ENCODE measurements around the gene ORAI3.

ORAI3 gene

GRCh38 chr16:30995927-30996323 lies 47.1 kb downstream of the ORAI3 start:
- Histone ChIP-seq H3K36me3 (ENCODE audit: control insufficient read depth, insufficient read depth, low read length) (no peaks in the 10 kb centered on the region), H3K4me3 (replicated peaks; ENCODE audit: low read depth, low read length) (peak overlapping the region; percentile 78), H3K27me3 (replicated peaks; ENCODE audit: control insufficient read depth, insufficient read depth, low read length) (no peaks in the 10 kb centered on the region)
- TF ChIP-seq, protein P1, sequence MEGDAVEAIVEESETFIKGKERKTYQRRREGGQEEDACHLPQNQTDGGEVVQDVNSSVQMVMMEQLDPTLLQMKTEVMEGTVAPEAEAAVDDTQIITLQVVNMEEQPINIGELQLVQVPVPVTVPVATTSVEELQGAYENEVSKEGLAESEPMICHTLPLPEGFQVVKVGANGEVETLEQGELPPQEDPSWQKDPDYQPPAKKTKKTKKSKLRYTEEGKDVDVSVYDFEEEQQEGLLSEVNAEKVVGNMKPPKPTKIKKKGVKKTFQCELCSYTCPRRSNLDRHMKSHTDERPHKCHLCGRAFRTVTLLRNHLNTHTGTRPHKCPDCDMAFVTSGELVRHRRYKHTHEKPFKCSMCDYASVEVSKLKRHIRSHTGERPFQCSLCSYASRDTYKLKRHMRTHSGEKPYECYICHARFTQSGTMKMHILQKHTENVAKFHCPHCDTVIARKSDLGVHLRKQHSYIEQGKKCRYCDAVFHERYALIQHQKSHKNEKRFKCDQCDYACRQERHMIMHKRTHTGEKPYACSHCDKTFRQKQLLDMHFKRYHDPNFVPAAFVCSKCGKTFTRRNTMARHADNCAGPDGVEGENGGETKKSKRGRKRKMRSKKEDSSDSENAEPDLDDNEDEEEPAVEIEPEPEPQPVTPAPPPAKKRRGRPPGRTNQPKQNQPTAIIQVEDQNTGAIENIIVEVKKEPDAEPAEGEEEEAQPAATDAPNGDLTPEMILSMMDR (IDR thresholded peaks at IDR 0.05; ENCODE audit: insufficient read depth, low read length, poor library complexity, severe bottlenecking): no peak
- DNase-seq (ENCODE audit: extremely low read depth, insufficient read length): no peak

GRCh38 chr16:30996324-30996984 lies 47.6 kb downstream of the ORAI3 start:
- Histone ChIP-seq H3K4me3 (replicated peaks; ENCODE audit: low read depth, low read length) (peak overlapping the region; percentile 78), H3K27me3 (replicated peaks; ENCODE audit: control insufficient read depth, insufficient read depth, low read length) (no peaks in the 10 kb centered on the region), H3K36me3 (ENCODE audit: control insufficient read depth, insufficient read depth, low read length) (no peaks in the 10 kb centered on the region)
- DNase-seq (ENCODE audit: extremely low read depth, insufficient read length): no peak
- TF ChIP-seq, protein P1 (IDR thresholded peaks at IDR 0.05; ENCODE audit: insufficient read depth, low read length, poor library complexity, severe bottlenecking): no peak

DNA sequence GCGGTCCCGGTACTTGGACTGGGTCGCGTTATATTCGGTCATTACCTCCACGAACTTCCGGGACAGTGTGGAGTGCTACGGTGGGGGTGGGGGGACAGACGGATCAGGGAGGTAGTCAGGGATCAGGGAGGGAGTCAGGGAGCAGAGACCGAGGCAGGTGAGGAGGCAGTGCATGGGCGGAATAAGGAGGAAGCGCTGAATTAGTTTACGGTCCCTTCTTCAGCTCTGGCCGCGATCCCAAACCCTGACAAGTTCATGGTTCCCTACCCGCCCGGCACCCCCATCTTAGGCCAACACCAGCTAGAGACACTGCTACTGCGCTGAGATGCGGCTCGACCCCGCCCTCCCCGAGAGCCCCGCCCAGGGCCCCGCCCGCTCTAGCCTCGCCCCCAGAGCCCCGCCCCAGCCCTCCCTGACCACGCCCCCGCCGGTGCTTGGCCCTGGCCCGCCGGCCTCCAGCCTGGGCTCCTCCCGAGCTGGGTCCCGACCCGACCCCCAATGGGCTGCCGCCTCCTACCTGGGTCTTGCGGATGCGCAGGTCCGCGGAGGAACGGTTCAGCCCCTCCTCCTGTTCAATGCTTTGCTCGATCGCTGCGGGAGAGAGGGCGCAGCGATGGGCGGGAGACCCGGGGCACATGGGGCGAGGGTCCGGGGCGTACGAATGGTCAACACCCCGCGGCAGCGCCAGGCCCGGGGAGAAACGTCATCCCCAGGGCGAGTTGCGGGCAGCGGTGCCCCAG lies 48.3 kb downstream of the ORAI3 start:
- Histone ChIP-seq H3K36me3 (ENCODE audit: control insufficient read depth, insufficient read depth, low read length) (no peaks in the 10 kb centered on the region), H3K27me3 (replicated peaks; ENCODE audit: control insufficient read depth, insufficient read depth, low read length) (no peaks in the 10 kb centered on the region), H3K4me3 (replicated peaks; ENCODE audit: low read depth, low read length) (peak overlapping the region; percentile 78)
- TF ChIP-seq, protein P1 (IDR thresholded peaks at IDR 0.05; ENCODE audit: insufficient read depth, low read length, poor library complexity, severe bottlenecking): no peak
- DNase-seq (ENCODE audit: extremely low read depth, insufficient read length): peak; percentile 84

- TF ChIP-seq, protein P1 (IDR thresholded peaks at IDR 0.05; ENCODE audit: insufficient read depth, low read length, poor library complexity, severe bottlenecking): no peak
- Histone ChIP-seq H3K27me3 (replicated peaks; ENCODE audit: control insufficient read depth, insufficient read depth, low read length) (no peaks in the 10 kb centered on the region; the same call in 1 of the 2 replicates), H3K4me3 (replicated peaks; ENCODE audit: low read depth, low read length) (peak overlapping the region; percentile 50), H3K36me3 (ENCODE audit: control insufficient read depth, insufficient read depth, low read length) (no peaks in the 10 kb centered on the region)
- no peak for DNase-seq (ENCODE audit: extremely low read depth, insufficient read length)
These were observed 49.1 kb downstream of the ORAI3 start for GRCh38 chr16:30997725-30998711.

- no peaks in the 10 kb centered on the region for H3K36me3 ChIP-seq (ENCODE audit: control insufficient read depth, insufficient read depth, low read length)
- H3K27me3 ChIP-seq (replicated peaks; ENCODE audit: control insufficient read depth, insufficient read depth, low read length): no peaks in the 10 kb centered on the region; the same call in 1 of the 2 replicates
- TF ChIP-seq, protein P1 (IDR thresholded peaks at IDR 0.05; ENCODE audit: insufficient read depth, low read length, poor library complexity, severe bottlenecking): no peak
- no peak for DNase-seq (ENCODE audit: extremely low read depth, insufficient read length)
- H3K4me3 ChIP-seq (replicated peaks; ENCODE audit: low read depth, low read length): no peak overlapping the region
These were observed 50.2 kb downstream of the ORAI3 start for GRCh38 chr16:30998852-30999761.

Data from GM06990 (cell line).